IPS-NIHi7 (cell line): Measurements from ENCODE around the gene METTL22.

ENCODE experiments used
- DNase-seq: peaks from one replicate; pipeline ENCODE4 v3.0.0; 2012; ENCODE audit warnings: mixed read lengths; ENCODE audit errors: extremely low spot score

Gene METTL22

GRCh38 chr16:8621572-8622314 lies at the start of gene METTL22:
METTL22 (plus strand) TSS chr16:8621698; CDS start chr16:8625666, 3,968 bp downstream.
- peak; percentile 100 for DNase-seq

DNA sequence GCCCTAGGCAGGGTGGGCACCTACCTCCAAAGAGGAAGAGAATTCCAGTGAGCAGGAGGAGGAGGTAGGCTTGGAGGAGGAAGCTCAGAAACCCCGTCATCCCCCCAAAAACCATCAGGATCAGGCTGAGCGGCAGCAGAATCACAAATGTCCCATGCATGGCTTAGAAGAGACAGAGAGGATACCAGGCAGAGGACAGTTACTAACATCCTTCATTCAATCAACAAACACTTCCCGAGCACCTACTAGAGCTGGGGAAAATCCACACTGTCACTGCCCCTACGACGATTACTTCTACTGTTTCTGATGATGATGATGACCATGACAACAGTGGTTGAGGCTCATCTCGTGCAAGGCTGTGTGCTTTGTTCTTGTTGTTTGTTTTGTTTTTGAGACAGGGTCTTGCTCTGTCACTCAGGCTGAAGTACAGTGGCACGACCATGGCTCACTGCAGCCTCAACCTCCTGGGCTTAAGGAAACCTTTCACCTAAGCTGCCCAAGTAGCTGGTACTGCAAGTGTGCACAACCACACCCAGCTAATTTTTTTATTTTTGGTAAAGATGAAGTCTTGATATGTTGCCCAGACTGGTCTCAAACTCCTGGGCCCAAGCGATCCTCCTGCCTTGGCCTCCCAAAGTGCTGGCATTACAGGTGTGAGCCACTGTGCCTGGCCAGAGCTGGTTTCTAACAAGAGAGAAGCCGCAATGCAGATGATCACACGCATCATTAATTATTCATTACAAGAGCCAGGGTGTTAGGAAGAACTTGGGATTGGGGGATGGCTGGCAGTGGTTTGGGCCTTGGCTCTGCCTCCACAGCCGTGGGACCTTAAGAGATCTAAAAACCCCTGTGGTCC lies 49.2 kb upstream of the METTL22 start:
- DNase-seq: no peak

GRCh38 chr16:8572919-8573724 lies 48.4 kb upstream of the METTL22 start:
- peak; percentile 61 for DNase-seq

- no peak for DNase-seq
These were observed 46.1 kb upstream of the METTL22 start for GRCh38 chr16:8575399-8575798.

GRCh38 chr16:8576141-8577004 lies 45.1 kb upstream of the METTL22 start:
- DNase-seq: no peak

DNA sequence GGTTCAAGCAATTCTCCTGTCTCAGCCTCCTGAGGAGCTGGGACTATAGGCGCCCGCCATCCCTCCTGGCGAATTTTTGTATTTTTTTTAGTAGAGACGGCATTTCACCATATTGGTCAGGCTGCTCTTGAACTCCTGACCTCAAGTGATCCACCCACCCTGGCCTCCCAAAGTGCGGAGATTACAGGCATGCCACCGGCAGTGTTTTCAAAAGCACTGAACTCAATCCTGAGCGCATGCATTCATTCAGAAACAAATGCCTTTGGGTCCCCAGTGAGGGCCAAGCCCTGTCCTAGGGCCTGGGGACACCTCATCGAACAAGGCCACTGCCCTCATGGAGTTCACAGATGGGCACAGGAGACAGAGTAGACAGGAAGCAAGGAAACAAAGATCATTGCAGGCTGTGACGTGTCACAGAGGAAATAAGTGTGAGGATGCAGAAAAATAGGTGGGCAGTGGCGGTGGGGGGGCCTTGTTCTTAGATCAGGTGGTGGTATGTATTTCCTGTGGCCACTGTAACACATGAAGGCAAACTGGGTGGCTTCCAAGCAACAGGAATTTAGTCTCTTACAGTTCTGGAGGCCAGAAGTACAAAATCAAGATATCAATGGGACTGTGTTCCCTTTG lies 43.7 kb upstream of the METTL22 start:
- no peak for DNase-seq

- no peak for DNase-seq
These were observed 41.9 kb upstream of the METTL22 start for GRCh38 chr16:8579559-8579958.

DNA sequence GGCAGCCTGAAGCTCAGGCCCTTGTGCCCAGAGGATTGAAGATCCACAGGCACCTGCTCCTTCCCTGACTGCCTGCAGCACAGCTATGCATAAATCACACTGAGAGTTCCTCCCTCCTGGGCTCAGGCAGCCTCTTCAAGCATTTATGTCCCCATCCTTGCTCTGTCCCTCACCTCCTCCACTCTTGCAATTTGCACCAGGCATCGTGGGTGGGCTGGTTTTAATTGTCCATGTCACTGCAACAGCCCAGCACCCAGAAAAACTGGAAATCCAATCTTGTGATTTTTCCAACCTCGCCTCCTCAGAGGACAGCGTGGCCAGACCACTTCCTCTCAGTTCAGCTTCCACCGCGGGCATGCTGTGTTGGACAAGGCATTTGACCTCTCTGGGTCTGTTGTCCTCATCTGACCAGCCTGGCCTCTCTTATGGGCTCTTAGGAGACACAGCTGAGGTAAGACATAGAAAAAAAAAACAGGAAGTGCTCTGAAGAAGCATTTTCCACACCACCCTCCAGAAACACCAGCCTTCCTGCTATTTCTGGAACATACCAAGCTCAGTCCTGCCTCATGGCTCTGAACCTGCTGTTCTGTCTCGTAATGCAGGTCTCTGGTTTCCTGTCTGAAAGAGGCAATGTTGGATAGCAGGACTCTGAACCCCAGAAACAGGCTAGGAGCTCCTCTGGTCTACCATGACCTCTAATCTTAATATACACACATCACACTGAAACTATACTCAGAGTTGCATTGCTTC lies 39.5 kb upstream of the METTL22 start:
- DNase-seq: no peak

GRCh38 chr16:8583199-8583598 lies 38.3 kb upstream of the METTL22 start:
- DNase-seq: no peak

- peak; percentile 65 for DNase-seq
These were observed 37.8 kb upstream of the METTL22 start for GRCh38 chr16:8583732-8584131.

- DNase-seq: no peak
These were observed 36.5 kb upstream of the METTL22 start for GRCh38 chr16:8585041-8585440.

GRCh38 chr16:8585857-8586256 lies 35.6 kb upstream of the METTL22 start:
- no peak for DNase-seq

- DNase-seq: no peak
These were observed 34.4 kb upstream of the METTL22 start for GRCh38 chr16:8587065-8587464.

DNA sequence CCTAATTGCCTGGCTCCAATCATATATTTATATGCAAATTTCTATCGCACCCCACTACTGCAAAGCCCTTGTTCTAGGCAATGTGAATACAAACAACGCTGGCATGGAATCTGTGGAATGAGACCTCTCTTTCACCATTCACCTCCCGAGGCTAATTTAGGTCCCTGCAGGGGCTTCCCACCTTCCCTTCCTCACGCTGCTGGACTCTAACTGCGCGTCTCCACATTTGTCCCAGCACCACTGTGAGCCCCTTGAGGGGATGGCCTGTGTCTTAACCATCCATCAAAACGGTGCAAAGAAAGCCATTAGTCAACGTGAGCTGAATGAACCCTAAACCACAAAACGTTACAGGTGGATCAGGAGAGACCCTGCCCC lies 32.8 kb upstream of the METTL22 start:
- DNase-seq: peak; percentile 48

DNA sequence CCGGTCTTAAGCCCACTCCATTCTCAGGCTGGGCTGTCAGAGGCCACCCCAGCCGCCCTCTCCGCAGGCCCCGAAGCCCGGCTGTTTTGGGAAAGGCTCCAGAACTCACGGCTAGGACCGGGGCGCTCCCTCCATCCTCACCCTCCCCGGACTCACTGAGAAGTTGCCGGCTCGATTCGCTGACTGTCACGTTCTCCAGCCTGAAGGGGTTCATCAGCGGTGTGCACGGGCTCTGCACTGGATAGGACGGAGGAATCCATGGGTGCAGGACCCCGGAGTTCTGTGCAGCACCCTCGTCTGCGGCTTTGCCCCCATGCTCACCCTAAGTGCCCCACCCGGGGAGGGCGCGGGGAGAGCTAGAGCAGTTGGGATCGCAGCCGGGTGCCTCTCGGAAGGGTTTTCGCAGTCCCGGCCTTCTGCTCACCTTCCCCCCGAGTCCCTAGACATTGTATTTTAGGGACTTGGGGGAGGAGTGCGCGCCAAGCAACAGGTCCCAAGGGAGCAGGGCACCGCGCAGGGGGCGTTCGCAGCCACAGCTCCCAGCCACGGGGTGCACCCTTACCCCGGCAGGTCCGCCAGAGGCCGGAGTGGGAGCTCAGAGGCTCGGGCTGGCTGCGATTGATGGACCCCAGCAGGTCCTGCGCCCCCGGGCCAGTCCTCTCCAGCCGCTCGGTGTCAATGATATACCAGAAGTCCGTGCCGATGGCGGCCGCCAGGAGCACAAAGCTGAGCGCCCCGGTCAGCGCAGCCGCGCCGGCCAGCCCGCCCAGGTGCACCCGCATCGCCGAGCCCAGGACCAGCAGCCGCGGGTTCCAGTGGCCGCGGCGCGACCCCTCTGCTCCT lies 32.2 kb upstream of the METTL22 start:
- DNase-seq: peak; percentile 59

DNA sequence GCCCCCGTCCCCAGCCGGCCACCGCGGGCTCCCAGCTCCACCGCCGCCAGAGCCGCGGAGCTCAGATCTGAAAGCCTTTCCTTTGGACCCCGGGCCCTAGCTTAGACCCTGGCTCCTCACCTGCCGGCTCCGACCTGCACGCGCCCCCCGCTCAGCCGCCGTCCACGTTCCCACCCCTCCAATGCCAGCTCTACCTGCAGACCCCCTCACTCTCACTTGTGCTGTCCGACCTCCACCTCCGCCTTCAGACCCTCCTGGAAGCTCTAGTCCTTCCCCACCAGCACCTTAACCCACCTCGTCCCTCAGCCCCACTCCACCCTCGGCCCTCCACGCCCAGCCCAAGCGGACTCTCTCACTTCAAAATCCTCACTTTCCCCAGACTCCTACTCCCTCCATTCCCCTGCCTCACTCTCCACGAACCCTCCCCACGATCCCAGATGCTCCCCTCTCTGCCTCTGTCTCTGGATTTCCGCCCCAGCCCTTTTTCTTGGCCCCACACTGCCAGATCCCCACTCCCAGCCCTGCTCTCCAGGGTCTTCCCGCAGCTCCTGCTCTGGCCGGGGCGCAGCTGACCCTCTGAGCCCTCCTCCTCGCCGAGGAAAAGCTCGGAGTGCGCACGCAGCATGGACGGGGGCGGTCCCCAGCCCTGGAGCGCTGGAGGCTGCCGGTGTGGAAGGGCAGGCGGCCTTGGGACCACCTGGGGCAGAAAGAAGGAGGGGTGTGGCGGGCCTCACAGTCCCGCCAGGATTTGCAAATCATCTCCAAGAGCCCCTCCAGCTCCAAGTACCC lies 31.4 kb upstream of the METTL22 start, which contains the start of gene TMEM114:
TSS of gene TMEM114 (minus strand) at position 612 of the 789 bp plus-strand sequence. CDS start 673 bp downstream, outside the sequence.
- DNase-seq: peak; percentile 72

DNA sequence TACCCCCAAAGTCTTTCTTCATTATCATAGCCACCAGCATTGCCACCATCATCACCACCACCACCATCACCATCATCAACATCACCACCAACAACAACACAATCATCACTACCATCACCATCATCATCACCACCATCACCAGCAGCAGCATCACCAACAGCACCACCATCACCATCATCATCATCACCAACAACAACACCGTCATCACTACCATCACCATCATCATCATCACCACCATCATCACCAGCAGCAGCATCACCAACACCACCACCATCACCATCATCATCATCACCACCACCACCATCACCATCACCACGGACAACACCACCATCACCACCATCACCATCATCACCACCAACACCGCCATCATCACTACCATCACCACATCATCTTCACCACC lies 30.7 kb upstream of the METTL22 start:
- DNase-seq: no peak

DNA sequence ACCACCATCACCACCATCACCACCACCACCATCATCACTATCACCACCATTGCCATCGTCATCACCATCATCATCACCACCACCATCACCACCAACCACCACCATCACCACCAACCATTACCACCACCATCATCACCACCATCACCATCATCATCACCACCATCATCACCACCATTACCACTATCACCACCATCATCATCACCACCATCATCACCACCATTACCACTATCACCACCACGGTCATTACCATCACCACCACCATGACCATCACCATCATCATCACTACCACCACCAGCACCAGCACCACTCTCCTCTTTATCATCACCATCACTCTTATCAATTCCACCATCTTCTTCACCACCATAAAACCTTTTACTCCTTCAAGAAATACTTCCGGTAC lies 30.0 kb upstream of the METTL22 start:
- DNase-seq: no peak
